Transverse colon (tissue), 4 donors: Measurements from ENCODE around the gene PHPT1.

Experiments used
- CTCF ChIP-seq, 5 experiments: fragments of 200-600 bp in 3 of 5; fragments of 450-650 bp in 2 of 5; sonication (generic) in 3 of 5; IDR thresholded peaks; 1 replicate in 2 of 5; 2 replicates in 3 of 5; pipeline ENCODE4 v1.5.1; 2016 to 2017; ENCODE audit warnings: antibody characterized with exemption in 5 of 5, inconsistent platforms in 3 of 5, mild to moderate bottlenecking in 2 of 5, moderate library complexity in 1 of 5
- POLR2AphosphoS5 ChIP-seq, 3 donors: sonication (generic); formaldehyde crosslinking; IDR thresholded peaks; one replicate each; pipeline ENCODE4 v1.6.1; 2016; ENCODE audit warnings: antibody characterized with exemption in 3 of 3

DNA sequence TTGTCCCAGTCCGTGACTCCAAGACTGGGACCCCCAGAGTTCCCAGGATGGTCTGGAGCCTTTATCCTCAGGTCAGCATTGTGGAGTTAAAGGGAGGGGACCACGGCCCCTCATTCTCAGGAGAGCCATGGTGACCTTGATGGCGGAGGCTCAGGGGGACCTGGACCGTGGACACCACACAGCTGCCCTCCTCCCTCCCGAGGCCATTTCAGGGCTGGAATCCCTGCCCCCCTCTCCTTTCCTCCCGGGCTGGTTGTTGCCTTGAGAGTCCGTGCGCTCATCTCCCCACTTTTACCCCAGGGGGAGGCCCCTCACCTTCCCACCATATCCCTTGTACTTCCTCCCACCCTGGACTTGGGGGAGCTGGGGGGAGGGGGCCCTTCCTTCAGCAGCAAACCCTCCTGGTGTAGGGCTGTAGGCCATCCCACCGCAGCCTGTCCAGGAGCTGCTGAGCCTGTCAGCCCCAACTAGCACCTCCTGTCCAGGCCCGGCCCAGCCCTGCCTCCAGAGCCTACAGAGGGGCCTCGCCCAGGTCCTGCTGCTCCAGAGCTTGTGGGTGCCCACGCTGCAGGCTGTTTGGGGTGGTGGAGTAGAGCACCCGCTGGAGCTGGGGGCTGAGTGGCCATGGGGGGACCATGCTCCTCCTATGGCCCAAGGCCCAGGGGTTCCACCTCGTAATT is 21.3 kb upstream of the PHPT1 start:
- TF ChIP-seq CTCF (IDR thresholded peaks at IDR 0.05): no peak
- TF ChIP-seq POLR2AphosphoS5 (IDR thresholded peaks at IDR 0.05): no peak
